Measurements from ENCODE around the gene CPLX3. TPM values are rescaled to one million over a fixed set of nuclear protein-coding genes. Genes with fewer than 3 reads are reported as not detected.
"Not testable (repeated sequence)": the region's sequence is repeated elsewhere in the genome, so short reads cannot be mapped to it uniquely, and the experiment has no call there.

Gene CPLX3
- total RNA-seq, 1 donor from 2014 or later, result not detected

- TF ChIP-seq, protein P1, sequence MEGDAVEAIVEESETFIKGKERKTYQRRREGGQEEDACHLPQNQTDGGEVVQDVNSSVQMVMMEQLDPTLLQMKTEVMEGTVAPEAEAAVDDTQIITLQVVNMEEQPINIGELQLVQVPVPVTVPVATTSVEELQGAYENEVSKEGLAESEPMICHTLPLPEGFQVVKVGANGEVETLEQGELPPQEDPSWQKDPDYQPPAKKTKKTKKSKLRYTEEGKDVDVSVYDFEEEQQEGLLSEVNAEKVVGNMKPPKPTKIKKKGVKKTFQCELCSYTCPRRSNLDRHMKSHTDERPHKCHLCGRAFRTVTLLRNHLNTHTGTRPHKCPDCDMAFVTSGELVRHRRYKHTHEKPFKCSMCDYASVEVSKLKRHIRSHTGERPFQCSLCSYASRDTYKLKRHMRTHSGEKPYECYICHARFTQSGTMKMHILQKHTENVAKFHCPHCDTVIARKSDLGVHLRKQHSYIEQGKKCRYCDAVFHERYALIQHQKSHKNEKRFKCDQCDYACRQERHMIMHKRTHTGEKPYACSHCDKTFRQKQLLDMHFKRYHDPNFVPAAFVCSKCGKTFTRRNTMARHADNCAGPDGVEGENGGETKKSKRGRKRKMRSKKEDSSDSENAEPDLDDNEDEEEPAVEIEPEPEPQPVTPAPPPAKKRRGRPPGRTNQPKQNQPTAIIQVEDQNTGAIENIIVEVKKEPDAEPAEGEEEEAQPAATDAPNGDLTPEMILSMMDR (IDR thresholded peaks at IDR 0.05), result no peak
- Mint-ChIP-seq H3K27me3 (ENCODE audit: unreplicated experiment) (no peaks in the 10 kb centered on the region), H3K36me3 (ENCODE audit: unreplicated experiment) (no peaks in the 10 kb centered on the region), H3K4me1 (ENCODE audit: unreplicated experiment) (peaks cover 60% of the 10 kb centered on the region), H3K4me3 (ENCODE audit: unreplicated experiment) (peak overlapping the region; percentile 81), H3K27ac (ENCODE audit: unreplicated experiment) (peak overlapping the region; percentile 79), H3K9me3 (ENCODE audit: unreplicated experiment) (no peaks in the 10 kb centered on the region)
- DNase-seq (ENCODE audit: extremely low spot score, unreplicated experiment), result no peak
These were observed 43.2 kb upstream of the CPLX3 start for GRCh38 chr15:74783072-74783807.

DNA sequence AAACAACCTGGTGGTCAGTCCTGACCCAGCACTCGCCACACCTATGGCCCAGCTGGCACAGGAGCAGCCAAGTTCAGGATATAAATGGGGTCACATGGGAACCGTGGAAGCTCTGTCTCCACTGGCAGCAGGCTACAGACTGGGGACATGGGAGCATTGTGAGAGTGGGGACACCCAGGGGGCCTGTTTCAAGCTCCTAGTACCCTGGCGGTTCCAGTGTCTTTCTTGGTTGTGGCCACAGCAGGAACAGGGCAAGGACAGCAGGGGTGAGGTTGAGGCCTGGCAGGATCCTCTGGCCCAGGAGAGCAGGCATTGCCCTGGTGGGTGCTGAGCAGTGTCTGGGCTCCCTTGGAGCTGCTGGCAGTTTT, 42.6 kb upstream of the CPLX3 start:
- peak overlapping the region; percentile 81 for H3K4me3 Mint-ChIP-seq (ENCODE audit: unreplicated experiment)
- TF ChIP-seq, protein P1 (IDR thresholded peaks at IDR 0.05), result no peak
- H3K4me1 Mint-ChIP-seq (ENCODE audit: unreplicated experiment), result peaks cover 62% of the 10 kb centered on the region
- H3K9me3 Mint-ChIP-seq (ENCODE audit: unreplicated experiment), result no peaks in the 10 kb centered on the region
- H3K36me3 Mint-ChIP-seq (ENCODE audit: unreplicated experiment), result no peaks in the 10 kb centered on the region
- peak overlapping the region; percentile 79 for H3K27ac Mint-ChIP-seq (ENCODE audit: unreplicated experiment)
- DNase-seq (ENCODE audit: extremely low spot score, unreplicated experiment), result no peak
- H3K27me3 Mint-ChIP-seq (ENCODE audit: unreplicated experiment), result no peaks in the 10 kb centered on the region

GRCh38 chr15:74784426-74785193, 41.8 kb upstream of the CPLX3 start:
- Mint-ChIP-seq H3K27me3 (ENCODE audit: unreplicated experiment) (no peaks in the 10 kb centered on the region), H3K4me3 (ENCODE audit: unreplicated experiment) (no peak overlapping the region), H3K27ac (ENCODE audit: unreplicated experiment) (peak overlapping the region; percentile 29), H3K9me3 (ENCODE audit: unreplicated experiment) (no peaks in the 10 kb centered on the region), H3K4me1 (ENCODE audit: unreplicated experiment) (peaks cover 68% of the 10 kb centered on the region), H3K36me3 (ENCODE audit: unreplicated experiment) (no peaks in the 10 kb centered on the region)
- DNase-seq (ENCODE audit: extremely low spot score, unreplicated experiment), result no peak
- TF ChIP-seq, protein P1 (IDR thresholded peaks at IDR 0.05), result no peak

- Mint-ChIP-seq H3K4me3 (ENCODE audit: unreplicated experiment) (no peak overlapping the region), H3K4me1 (ENCODE audit: unreplicated experiment) (peaks cover 73% of the 10 kb centered on the region), H3K27me3 (ENCODE audit: unreplicated experiment) (no peaks in the 10 kb centered on the region), H3K36me3 (ENCODE audit: unreplicated experiment) (no peaks in the 10 kb centered on the region), H3K9me3 (ENCODE audit: unreplicated experiment) (no peaks in the 10 kb centered on the region), H3K27ac (ENCODE audit: unreplicated experiment) (peak overlapping the region; percentile 29)
- TF ChIP-seq, protein P1 (IDR thresholded peaks at IDR 0.05), result no peak
- no peak for DNase-seq (ENCODE audit: extremely low spot score, unreplicated experiment)
These were observed 41.0 kb upstream of the CPLX3 start for GRCh38 chr15:74785194-74786032.

DNA sequence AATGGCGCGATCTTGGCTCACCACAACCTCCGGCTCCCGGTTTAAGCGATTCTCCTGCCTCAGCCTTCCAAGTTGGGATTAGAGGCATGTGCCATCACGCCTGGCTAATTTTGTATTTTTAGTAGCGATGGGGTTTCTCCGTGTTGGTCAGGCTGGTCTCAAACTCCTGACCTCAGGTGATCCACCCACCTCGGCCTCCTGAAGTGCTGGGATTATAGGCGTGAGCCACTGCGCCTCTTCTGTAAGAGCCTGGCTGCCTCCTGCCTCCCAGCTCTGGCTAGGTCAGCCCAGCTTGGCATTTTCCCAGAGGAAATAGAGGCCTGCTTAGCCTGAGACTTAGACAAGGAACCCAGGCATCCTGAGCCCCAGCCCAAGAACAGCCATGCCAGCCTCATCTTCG, 40.3 kb upstream of the CPLX3 start:
- not testable (repeated sequence) for H3K9me3 Mint-ChIP-seq (ENCODE audit: unreplicated experiment); H3K4me3 Mint-ChIP-seq (ENCODE audit: unreplicated experiment); DNase-seq (ENCODE audit: extremely low spot score, unreplicated experiment); H3K36me3 Mint-ChIP-seq (ENCODE audit: unreplicated experiment); H3K27ac Mint-ChIP-seq (ENCODE audit: unreplicated experiment); H3K27me3 Mint-ChIP-seq (ENCODE audit: unreplicated experiment)
- H3K4me1 Mint-ChIP-seq (ENCODE audit: unreplicated experiment), result peaks cover 76% of the 10 kb centered on the region
